ENCODE measurements around the gene NPLOC4. TPM values are rescaled to one million over a fixed set of nuclear protein-coding genes. Genes with fewer than 3 reads are reported as not detected.
A peak's percentile ranks its signal among the peaks of the same experiment; 100 is the strongest.

Gene NPLOC4
- total RNA-seq, 6 donors from 2014 or later: 59.9 to 373 (median 87.4) TPM

GRCh38 chr17:81660441-81660840, 23.5 kb upstream of the NPLOC4 start:
- TF ChIP-seq CTCF (IDR thresholded peaks at IDR 0.05): no peak
- no peak for TF ChIP-seq POLR2A (IDR thresholded peaks at IDR 0.05)
- TF ChIP-seq POLR2AphosphoS5 (IDR thresholded peaks at IDR 0.05): no peak
- TF ChIP-seq EP300 (IDR thresholded peaks at IDR 0.05): no peak
- DNase-seq: no peak
- WGBS, 2 donors: 86 to 96% methylated on average over 9 of the region's 9 CpGs
- Histone ChIP-seq H3K4me1 (peaks cover 4 to 8% (median 5%) of the 10 kb centered on the region in 4 donors), H3K9me3 (no peaks in the 10 kb centered on the region), H3K27ac (peak overlapping the region in 1 of 4 donors; percentile 62), H3K36me3 (peaks cover 0 to 12% (median 0%) of the 10 kb centered on the region in 4 donors), H3K4me3 (no peak overlapping the region), H3K27me3 (no peaks in the 10 kb centered on the region)
- ATAC-seq (ENCODE audit: low FRiP score in 2 of 2): no peak

GRCh38 chr17:81659038-81659437, 22.1 kb upstream of the NPLOC4 start:
- Histone ChIP-seq H3K9me3 (no peaks in the 10 kb centered on the region), H3K4me1 (peaks cover 0 to 3% (median 0%) of the 10 kb centered on the region in 4 donors), H3K36me3 (peaks cover 0 to 2% (median 0%) of the 10 kb centered on the region in 4 donors), H3K27me3 (no peaks in the 10 kb centered on the region), H3K4me3 (no peak overlapping the region), H3K27ac (peak overlapping the region in 2 of 4 donors; percentile 61 to 80)
- WGBS, 2 donors: 66 to 71% methylated on average over 5 of the region's 5 CpGs
- ATAC-seq (ENCODE audit: low FRiP score in 2 of 2): no peak
- TF ChIP-seq EP300 (IDR thresholded peaks at IDR 0.05): no peak
- no peak for DNase-seq

DNA sequence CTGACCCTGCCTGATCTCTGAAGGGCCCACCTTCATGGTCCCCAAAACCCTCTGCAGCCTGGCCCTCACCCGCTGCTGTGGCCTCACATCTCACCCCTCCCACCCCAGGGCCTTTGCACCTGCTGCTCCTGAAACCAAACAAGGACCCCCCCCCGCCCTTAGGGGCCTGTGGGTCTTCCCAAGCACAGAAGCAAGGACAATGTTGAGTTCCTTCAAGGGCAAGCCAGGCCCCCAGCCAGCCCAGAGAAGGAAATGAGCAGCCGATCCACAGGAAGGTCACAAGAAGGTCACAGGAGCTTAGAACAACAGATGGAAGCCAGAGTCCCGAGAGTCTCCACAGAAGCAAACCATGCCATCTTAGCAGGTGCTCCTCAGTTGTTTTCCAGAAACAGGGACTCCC, 19.9 kb upstream of the NPLOC4 start:
- DNase-seq (no peak), ATAC-seq (ENCODE audit: low FRiP score in 2 of 2) (no peak)
- no peaks in the 10 kb centered on the region for H3K9me3 ChIP-seq
- no peaks in the 10 kb centered on the region for H3K27me3 ChIP-seq
- TF ChIP-seq POLR2AphosphoS5 (IDR thresholded peaks at IDR 0.05) (no peak), POLR2A (IDR thresholded peaks at IDR 0.05) (no peak), CTCF (IDR thresholded peaks at IDR 0.05) (no peak), EP300 (IDR thresholded peaks at IDR 0.05) (no peak)
- H3K27ac ChIP-seq: no peak overlapping the region
- H3K4me1 ChIP-seq: peaks cover 0 to 3% (median 0%) of the 10 kb centered on the region in 4 donors
- H3K4me3 ChIP-seq: no peak overlapping the region
- WGBS, 2 donors: 46 to 56% methylated on average over 2 to 4 of the region's 4 CpGs
- H3K36me3 ChIP-seq: no peaks in the 10 kb centered on the region

DNA sequence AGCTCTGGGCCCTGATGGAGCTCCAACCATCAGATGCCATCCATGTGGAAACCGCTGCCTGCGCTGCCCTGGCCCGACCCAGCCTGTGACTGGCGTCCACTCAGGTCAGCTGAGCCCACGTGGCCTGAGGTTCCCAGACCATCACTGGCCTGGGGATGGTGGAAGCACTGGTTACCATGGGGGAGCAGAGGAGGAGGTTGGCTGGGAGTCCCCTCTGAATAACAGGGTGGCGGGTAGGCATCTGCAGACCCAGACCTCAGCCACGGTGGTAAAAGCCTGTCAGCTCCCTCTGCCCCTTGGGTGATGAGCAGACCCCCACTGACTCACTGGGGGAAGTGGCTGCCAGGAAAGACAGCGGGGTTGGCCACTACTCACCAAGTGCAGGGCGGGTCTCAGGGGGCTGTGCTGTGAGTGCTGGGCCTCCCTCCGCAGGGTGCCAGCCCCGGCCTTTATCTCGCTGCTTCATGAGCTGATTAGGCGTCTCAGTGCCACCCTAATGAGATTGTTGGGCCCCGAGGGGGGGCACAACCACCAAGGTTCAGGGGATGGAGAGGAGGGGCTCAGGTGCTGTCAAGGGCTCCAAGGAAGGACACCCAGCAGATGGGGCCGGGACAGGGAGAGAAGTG, 19.3 kb upstream of the NPLOC4 start, which contains the start of gene PDE6G:
TSS of gene PDE6G (minus strand) at position 425 of the 626 bp plus-strand sequence. CDS start 3,237 bp downstream, outside the sequence.
- TF ChIP-seq POLR2AphosphoS5 (IDR thresholded peaks at IDR 0.05): no peak
- TF ChIP-seq EP300 (IDR thresholded peaks at IDR 0.05): no peak
- TF ChIP-seq POLR2A (IDR thresholded peaks at IDR 0.05): no peak
- no peak for TF ChIP-seq CTCF (IDR thresholded peaks at IDR 0.05)
- Histone ChIP-seq H3K9me3 (no peaks in the 10 kb centered on the region), H3K4me1 (peaks cover 0 to 3% (median 0%) of the 10 kb centered on the region in 4 donors), H3K4me3 (no peak within 1 kb of the TSS), H3K27ac (no peak within 1 kb of the TSS), H3K27me3 (no peaks in the 10 kb centered on the region), H3K36me3 (no peaks in the 10 kb centered on the region)
- DNase-seq (no peak), ATAC-seq (ENCODE audit: low FRiP score in 2 of 2) (no peak)
- WGBS, 2 donors: 91 to 94% methylated on average over 4 to 15 of the region's 15 CpGs

GRCh38 chr17:81655378-81656117, 18.6 kb upstream of the NPLOC4 start:
- no peak overlapping the region for H3K27ac ChIP-seq
- ATAC-seq (ENCODE audit: low FRiP score in 2 of 2) (no peak), DNase-seq (no peak)
- 90 to 94% methylated on average over 13 to 15 of the region's 18 CpGs for WGBS, 2 donors
- no peak overlapping the region for H3K4me3 ChIP-seq
- no peaks in the 10 kb centered on the region for H3K9me3 ChIP-seq
- TF ChIP-seq POLR2AphosphoS5 (IDR thresholded peaks at IDR 0.05) (no peak), EP300 (IDR thresholded peaks at IDR 0.05) (no peak), POLR2A (IDR thresholded peaks at IDR 0.05) (no peak), CTCF (IDR thresholded peaks at IDR 0.05) (no peak)
- H3K4me1 ChIP-seq: peaks cover 0 to 3% (median 0%) of the 10 kb centered on the region in 4 donors
- H3K36me3 ChIP-seq: no peaks in the 10 kb centered on the region
- no peaks in the 10 kb centered on the region for H3K27me3 ChIP-seq
